GM12878 (cell line): ENCODE data around the gene FBXL17. TPM values are rescaled to one million over a fixed set of nuclear protein-coding genes. Genes with fewer than 3 reads are reported as not detected.
"Not testable (repeated sequence)": the region's sequence is repeated elsewhere in the genome, so short reads cannot be mapped to it uniquely, and the experiment has no call there.

Source experiments
- ATAC-seq: fragments of 200-7000 bp; cut with Tn5 transposase; 3 replicates; pipeline ENCODE4 v1.9.1; 2020; ENCODE audit warnings: mild to moderate bottlenecking, moderate library complexity
- BruUV-seq: library from RNA; stranded (reverse); fragments of 400-500 nt; replicated peaks from 2 replicates; lab custom pipeline; 2021; lab: Mats Ljungman, UMichigan
- CTCF ChIA-PET: fragments of 300-600 bp; sonication (Branson Sonifier 250); formaldehyde crosslinking; extraction: SDS; loops from one replicate; lab custom pipeline; 2021; ENCODE audit warnings: inconsistent platforms; lab: Yijun Ruan, JAX
- POLR2A ChIA-PET: fragments of 350-600 bp; formaldehyde crosslinking; extraction: SDS; loops from one replicate; lab custom pipeline; 2021; ENCODE audit warnings: inconsistent platforms; lab: Charles Lee
- RAD21 ChIA-PET: fragments of 300-600 bp; sonication (Branson Sonifier 250); formaldehyde crosslinking; loops from one replicate; lab custom pipeline; 2023; ENCODE audit warnings: antibody characterized with exemption; ENCODE audit not compliant: unreplicated experiment; lab: Charles Lee
- SMC1A ChIA-PET: fragments of 300-600 bp; sonication (Branson Sonifier 250); formaldehyde crosslinking; loops from one replicate; lab custom pipeline; 2023; ENCODE audit not compliant: unreplicated experiment, uncharacterized antibody; lab: Charles Lee
- DNase-seq: peaks from one replicate; pipeline ENCODE4 v3.0.0-alpha.2; 2011; ENCODE audit warnings: low read depth, low spot score
- FAIRE-seq: peaks from 3 replicates; lab custom pipeline; 2011; peaks lifted over from hg19 to GRCh38; lab: Jason Lieb, UNC
- H2AFZ ChIP-seq: 2 replicates; pipeline ENCODE4 v1.6.0; 2011; ENCODE audit warnings: low read depth, low read length, control low read depth; ENCODE audit not compliant: control insufficient read depth
- H3K27ac ChIP-seq: 2 replicates; pipeline ENCODE4 v1.5.1; 2011; ENCODE audit warnings: control low read depth; ENCODE audit not compliant: control insufficient read depth, insufficient read depth
- H3K27me3 ChIP-seq, 2 experiments: replicated peaks in 1 of 2; 2 replicates each; pipeline versions ENCODE4 v1.6.0 to v1.6.1; 2011; ENCODE audit warnings: low read length in 1 of 2; ENCODE audit not compliant: control insufficient read depth in 2 of 2, insufficient read depth in 2 of 2
- H3K36me3 ChIP-seq, 2 experiments: 2 replicates each; pipeline ENCODE4 v1.5.1; 2011; ENCODE audit warnings: low read length in 1 of 2; ENCODE audit not compliant: control insufficient read depth in 2 of 2, insufficient read depth in 2 of 2
- H3K4me1 ChIP-seq: 2 replicates; pipeline ENCODE4 v1.6.1; 2011; ENCODE audit warnings: mild to moderate bottlenecking, low read length, moderate library complexity, mixed read lengths; ENCODE audit not compliant: control insufficient read depth, insufficient read depth
- H3K4me2 ChIP-seq: 2 replicates; pipeline ENCODE4 v1.6.0; 2011; ENCODE audit warnings: control low read depth; ENCODE audit not compliant: control insufficient read depth, insufficient read depth
- H3K4me3 ChIP-seq: fragments of 200-600 bp; sonication (generic); 2 replicates; pipeline ENCODE4 v1.5.1; 2016
- H3K79me2 ChIP-seq: 2 replicates; pipeline ENCODE4 v1.6.0; 2011; ENCODE audit warnings: low read length; ENCODE audit not compliant: control insufficient read depth, insufficient read depth
- H3K9ac ChIP-seq: 2 replicates; pipeline ENCODE4 v1.8.0; 2011; ENCODE audit warnings: low read length, control low read depth, mixed read lengths; ENCODE audit not compliant: control insufficient read depth, insufficient read depth
- H3K9me3 ChIP-seq: replicated peaks from 3 replicates; pipeline ENCODE4 v1.5.1; 2011; ENCODE audit warnings: mild to moderate bottlenecking, low read length; ENCODE audit not compliant: control insufficient read depth, insufficient read depth
- H4K20me1 ChIP-seq: 2 replicates; pipeline ENCODE4 v1.6.0; 2011; ENCODE audit not compliant: control insufficient read depth, insufficient read depth
- EGR1 ChIP-seq, 2 experiments: IDR thresholded peaks; 1 replicate in 1 of 2; 2 replicates in 1 of 2; pipeline ENCODE4 v1.6.1; 2011 to 2012; ENCODE audit warnings: low read depth in 2 of 2, low read length in 2 of 2, borderline replicate concordance in 1 of 2, mild to moderate bottlenecking in 1 of 2, moderate library complexity in 1 of 2
- HDAC2 ChIP-seq: fragments of 200-600 bp; sonication (generic); IDR thresholded peaks from 2 replicates; pipeline ENCODE4 v1.6.1; 2017
- MEF2B ChIP-seq: fragments of 450-650 bp; IDR thresholded peaks from 2 replicates; pipeline ENCODE4 v1.6.1; 2018; ENCODE audit warnings: mild to moderate bottlenecking, moderate library complexity; ENCODE audit not compliant: partially characterized antibody, poor library complexity, severe bottlenecking
- SMARCA5 ChIP-seq: fragments of 450-650 bp; IDR thresholded peaks from 2 replicates; pipeline ENCODE4 v1.6.1; 2017; ENCODE audit warnings: mild to moderate bottlenecking
- TBL1XR1 ChIP-seq: IDR thresholded peaks from 2 replicates; pipeline ENCODE4 v1.6.1; 2012; ENCODE audit warnings: low read depth, low read length, improper control_type of control experiment
- YY1 ChIP-seq: IDR thresholded peaks from 2 replicates; pipeline ENCODE4 v1.6.1; 2011; ENCODE audit warnings: low read depth, mild to moderate bottlenecking, low read length
- ZNF384 ChIP-seq: IDR thresholded peaks from 2 replicates; pipeline ENCODE4 v1.6.1; 2012; ENCODE audit warnings: low read depth, mild to moderate bottlenecking, low read length, improper control_type of control experiment, borderline replicate concordance
- ZNF622 ChIP-seq: fragments of 450-650 bp; IDR thresholded peaks from 2 replicates; pipeline ENCODE4 v1.6.1; 2017; ENCODE audit warnings: mild to moderate bottlenecking, inconsistent platforms
- WGBS: methylation state at CpG from one replicate; pipeline ENCODE4 v1.1.6; 2016; ENCODE audit warnings: low lambda C conversion rate; ENCODE audit not compliant: insufficient replicate concordance, insufficient coverage; ENCODE audit errors: missing lambda C conversion rate; 5-methylcytosine and 5-hydroxymethylcytosine counted together
- in situ Hi-C: fragments of 300-500 bp; cut with MboI; formaldehyde crosslinking; loops from 9 replicates; pipeline ENCODE4 v1.14.3; 2018; ENCODE audit warnings: mixed read lengths
- intact Hi-C: fragments of 100-400 bp; cut with micrococcal nuclease; formaldehyde crosslinking; loops from one replicate; pipeline ENCODE4 v1.14.2; 2022; ENCODE audit not compliant: unreplicated experiment
- polyA plus RNA-seq, 11 experiments: library from polyadenylated mRNA; depleted of rRNA in 4 of 11; unstranded in 6 of 11; stranded (reverse) in 5 of 11; fragments of >200 nt; fragmentation: Nextera tagmentation in 4 of 11; fragmentation: Illumina TruSeq in 1 of 11; extraction: Ambion mirVana in 4 of 11; extraction: Trizol in 1 of 11; gene quantifications; 1 replicate in 1 of 11; 2 replicates in 10 of 11; pipeline versions ENCODE4 v1.2.1 to v1.2.3, GENCODE V29; 2011 to 2016; ENCODE audit warnings: inconsistent platforms in 2 of 11, missing spikeins in 2 of 11, low read depth in 1 of 11
- total RNA-seq, 4 experiments: library from RNA; depleted of rRNA in 3 of 4; stranded (reverse); fragments of >200 nt in 3 of 4; fragmentation: Illumina TruSeq in 1 of 4; extraction: Trizol in 1 of 4; gene quantifications; 2 replicates each; pipeline versions ENCODE4 v1.2.1 to v1.2.3, GENCODE V29; 2013 to 2021

FBXL17 gene
- total and polyA plus RNA-seq, 10 of the 15 experiments (the other 5 are each of a cell fraction or from before 2014, with no cell fraction given), result 0.88 to 9.0 (median 4.4) TPM

DNA sequence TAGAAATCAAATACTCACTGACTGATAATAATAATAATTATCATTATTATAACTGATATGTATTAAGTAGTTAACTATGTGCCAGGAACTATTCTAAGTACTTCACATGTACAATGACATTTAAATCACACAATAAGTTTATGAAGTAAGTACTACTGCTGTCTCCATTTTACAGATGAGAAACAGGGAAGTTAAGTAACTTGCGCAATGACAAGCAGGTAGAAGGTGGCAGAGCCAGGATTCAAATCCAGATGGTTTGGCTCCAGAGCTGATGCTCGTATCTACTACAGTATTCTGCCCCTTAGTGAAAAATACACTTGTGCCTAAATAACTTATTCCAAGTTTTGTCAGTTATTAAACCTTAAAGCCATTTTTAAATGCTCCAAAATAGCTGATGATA lies 217.3 kb downstream of the FBXL17 start:
- no peaks in the 10 kb centered on the region for H3K27me3 ChIP-seq
- POLR2A ChIA-PET, result no interaction called here
- no peak overlapping the region for H3K9ac ChIP-seq
- H3K9me3 ChIP-seq, result no peaks in the 10 kb centered on the region
- no peaks in the 10 kb centered on the region for H3K4me1 ChIP-seq
- SMC1A ChIA-PET, result no interaction called here
- H3K79me2 ChIP-seq, result no peaks in the 10 kb centered on the region
- H3K4me2 ChIP-seq, result no peak overlapping the region
- ATAC-seq (no peak), DNase-seq (no peak), FAIRE-seq (no peak)
- 89% methylated on average over 2 of the region's 2 CpGs for WGBS
- no peak for TF ChIP-seq SMARCA5
- TF ChIP-seq ZNF384, result no peak
- no peak for TF ChIP-seq HDAC2
- TF ChIP-seq TBL1XR1, result no peak
- no peak for TF ChIP-seq MEF2B
- no peak for TF ChIP-seq ZNF622
- no peak for TF ChIP-seq YY1
- no peak for TF ChIP-seq EGR1 (IDR thresholded peaks at IDR 0.05; ENCODE audit: borderline replicate concordance in 1 of 2, low read depth in 2 of 2, low read length in 2 of 2)
- H3K27ac ChIP-seq, result no peak overlapping the region
- H2AFZ ChIP-seq, result no peak overlapping the region
- in situ Hi-C loops, result no loop called here
- CTCF ChIA-PET, result no interaction called here
- BruUV-seq, result no TSS peak
- no peak overlapping the region for H3K4me3 ChIP-seq
- no peaks in the 10 kb centered on the region for H4K20me1 ChIP-seq
- intact Hi-C loops, result no loop called here
- no peaks in the 10 kb centered on the region for H3K36me3 ChIP-seq
- RAD21 ChIA-PET, result no interaction called here

DNA sequence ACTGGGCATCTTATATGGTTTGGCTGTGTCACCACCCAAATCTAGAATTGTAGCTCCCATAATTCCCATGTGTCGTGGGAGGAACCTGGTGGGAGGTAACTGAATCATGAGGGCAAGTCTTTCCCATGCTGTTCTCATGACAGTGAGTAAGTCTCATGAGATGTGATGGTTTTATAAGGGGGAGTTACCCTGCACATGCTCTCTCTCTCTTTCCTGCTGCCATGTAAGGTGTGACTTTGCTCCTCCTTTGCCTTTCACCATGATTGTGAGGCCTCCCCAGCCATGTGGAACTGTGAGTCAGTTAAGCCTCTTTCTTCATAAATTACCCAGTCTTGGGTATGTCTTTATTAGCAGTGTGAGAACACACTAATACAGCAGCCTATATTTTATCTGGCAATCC lies 229.0 kb downstream of the FBXL17 start:
- ATAC-seq, FAIRE-seq, H3K9ac ChIP-seq, H3K4me1 ChIP-seq, H3K36me3 ChIP-seq, H3K27me3 ChIP-seq, in situ Hi-C loops, DNase-seq, CTCF ChIA-PET, POLR2A ChIA-PET, H3K27ac ChIP-seq, H3K9me3 ChIP-seq, H3K4me3 ChIP-seq, H2AFZ ChIP-seq, BruUV-seq, H3K4me2 ChIP-seq, RAD21 ChIA-PET, H4K20me1 ChIP-seq, H3K79me2 ChIP-seq, SMC1A ChIA-PET, intact Hi-C loops: not testable (repeated sequence)
- 94% methylated on average over 1 of the region's 1 CpG for WGBS
